GM18870 (cell line): ENCODE data around the gene RHAG.
"Not testable (repeated sequence)": the region's sequence is repeated elsewhere in the genome, so short reads cannot be mapped to it uniquely, and the experiment has no call there.

Experiments used
- ATAC-seq: cut with Tn5 transposase; IDR thresholded peaks from one replicate; pipeline ENCODE4 v1.9.1; 2021; ENCODE audit warnings: moderate library complexity; ENCODE audit not compliant: unreplicated experiment

Gene RHAG

DNA sequence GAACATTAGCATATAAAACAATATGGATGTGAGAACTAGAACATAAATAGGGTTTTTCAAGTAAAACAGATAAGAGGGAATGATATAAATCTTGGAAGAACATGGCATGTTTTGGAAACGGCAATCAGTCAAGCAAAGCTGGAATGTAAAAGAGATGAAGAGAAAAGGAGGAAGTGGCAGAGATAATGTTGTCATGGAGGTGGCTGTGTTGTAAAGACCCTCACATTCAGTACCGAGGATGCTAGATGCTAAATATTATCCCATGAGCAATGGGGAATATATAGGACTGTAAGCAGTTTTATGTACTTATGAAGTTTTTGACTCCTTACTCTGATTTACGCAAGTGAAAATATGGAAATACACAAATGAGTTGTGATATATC lies 702 bp upstream of the RHAG start:
- ATAC-seq: no peak

DNA sequence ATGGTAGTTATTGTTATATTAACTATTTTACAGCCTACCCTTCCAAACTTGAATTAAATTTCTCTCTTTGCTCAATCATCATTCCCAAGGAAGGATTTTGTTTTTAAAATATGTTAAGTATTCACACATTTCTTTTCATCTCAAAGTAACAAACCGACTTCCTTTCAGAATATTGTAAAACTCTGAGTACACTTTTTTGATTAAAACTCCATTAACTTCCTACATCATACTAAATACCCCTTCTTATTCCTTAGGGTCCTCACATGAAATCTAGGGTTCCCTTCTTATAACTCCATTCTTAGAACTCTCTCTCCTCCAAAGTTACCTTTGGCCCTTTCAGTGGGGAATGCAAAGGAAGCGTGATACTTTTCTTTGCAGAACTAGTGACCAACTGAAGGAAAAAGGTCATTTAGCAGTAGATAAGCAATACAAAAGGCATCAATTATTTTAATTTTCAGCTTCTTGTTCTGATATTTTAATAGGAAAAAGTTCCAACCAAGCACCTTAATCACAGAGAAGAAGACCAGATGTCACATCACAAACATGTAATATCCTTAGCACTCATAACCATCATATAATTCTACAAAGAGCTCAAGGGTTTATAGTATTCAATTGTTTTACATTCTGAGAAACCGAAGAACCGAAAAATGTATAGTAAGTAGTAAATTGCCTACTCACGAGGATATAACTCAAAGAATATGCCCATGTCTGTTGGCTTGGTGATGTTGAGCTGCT lies 494 bp downstream of the RHAG start:
- ATAC-seq: no peak

DNA sequence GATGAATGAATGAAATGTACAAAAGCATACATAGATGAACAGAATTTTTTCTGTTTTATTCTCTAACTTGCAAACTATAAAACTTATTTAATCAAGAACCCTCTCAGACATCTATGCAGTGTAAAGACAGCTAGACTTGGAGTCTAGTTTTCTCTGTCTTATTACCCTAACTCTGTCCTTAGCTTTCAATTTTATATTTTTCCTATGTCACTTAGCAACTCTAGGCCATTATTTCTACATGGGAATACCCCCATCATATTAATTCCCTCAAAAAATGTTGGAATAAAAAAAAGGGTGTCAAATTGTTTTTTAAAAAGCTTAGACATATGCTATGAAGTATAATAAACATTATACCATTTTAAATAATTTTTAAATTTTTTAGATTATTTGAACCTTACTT lies 1.2 kb downstream of the RHAG start:
- no peak for ATAC-seq

DNA sequence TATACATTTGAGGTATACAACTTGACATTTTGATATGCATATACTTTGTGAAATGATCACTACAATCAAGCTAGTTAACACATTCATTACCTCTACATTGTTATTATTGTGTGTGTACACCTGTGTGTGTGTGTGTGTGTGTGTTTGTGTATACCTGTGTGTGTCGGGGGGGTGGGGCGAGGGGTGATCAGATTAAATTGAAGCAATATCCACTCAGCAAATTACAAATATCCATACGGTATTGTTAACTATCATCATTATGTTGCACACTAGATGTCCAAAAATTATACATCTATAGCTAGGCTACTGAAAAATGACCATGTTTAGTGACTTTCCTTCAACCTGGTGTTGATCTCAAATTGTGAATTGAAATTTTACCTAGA lies 1.8 kb downstream of the RHAG start:
- no peak for ATAC-seq

DNA sequence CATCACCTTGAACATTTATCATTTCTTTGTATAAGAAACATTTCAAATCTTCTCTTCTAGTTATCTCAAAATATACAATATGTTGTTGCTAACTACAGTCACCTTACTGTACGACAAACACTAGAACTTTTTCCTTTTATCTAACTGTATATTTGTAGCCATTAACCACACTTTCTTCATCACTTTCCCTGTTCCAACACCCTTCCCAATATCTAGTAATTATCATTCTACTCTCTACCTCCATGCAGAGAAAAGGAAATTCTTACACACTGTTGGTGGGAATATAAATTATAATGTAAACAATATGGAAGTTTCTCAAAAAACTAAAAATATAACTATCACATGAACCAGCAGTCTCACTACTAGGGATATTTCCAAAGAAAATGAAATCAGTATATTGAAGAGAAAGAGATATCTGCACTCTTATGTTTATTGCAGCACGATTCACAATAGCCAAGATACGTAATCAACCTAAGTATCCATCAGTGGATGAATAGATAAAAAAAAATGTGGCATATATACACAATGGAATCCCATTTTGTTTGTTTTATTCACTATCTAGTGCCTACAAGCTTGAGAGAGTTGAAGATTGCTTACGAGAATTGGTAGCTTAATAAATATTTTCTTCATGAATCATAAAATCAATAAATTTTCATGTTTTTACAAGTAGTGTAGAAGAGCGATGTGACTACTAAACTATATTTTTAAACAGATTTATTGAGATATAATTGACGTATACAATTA lies 2.4 kb downstream of the RHAG start:
- no peak for ATAC-seq

DNA sequence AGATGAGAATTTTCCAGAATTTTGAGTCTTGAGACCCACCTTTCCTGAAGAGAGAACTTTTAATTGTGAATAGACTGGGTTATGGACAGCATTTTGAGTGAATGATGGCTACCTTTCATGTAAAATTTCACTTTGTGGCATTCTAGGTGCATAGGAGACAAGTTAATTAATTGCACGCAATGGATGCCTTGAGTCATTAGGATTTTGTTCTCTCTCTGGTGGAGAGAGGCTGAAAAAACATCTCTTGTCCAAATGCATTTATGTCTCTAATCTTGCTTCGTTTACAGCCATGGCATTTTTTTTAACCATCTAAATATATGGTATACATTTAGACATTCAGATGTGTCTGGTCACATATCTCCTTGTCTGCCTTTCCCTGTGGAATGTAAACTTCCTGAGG lies 3.1 kb downstream of the RHAG start:
- ATAC-seq: no peak

DNA sequence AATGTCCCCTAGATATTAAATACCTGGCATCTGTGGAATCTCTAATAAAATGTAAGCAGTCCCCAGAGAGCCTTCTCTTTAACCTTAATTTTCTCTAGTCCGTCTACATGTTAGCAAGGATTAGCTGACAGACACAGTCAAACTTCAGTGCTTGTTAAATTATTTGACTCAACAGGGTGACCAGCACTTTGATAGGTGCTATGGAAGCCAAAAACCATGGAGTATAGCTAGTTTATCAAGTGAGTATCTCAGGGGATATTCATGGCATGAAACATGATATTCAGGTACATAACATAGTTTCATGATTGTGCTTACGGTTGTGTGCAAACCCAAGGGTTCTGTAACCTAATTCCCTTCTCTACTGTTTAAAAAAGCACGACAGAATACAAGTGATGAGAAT lies 3.9 kb downstream of the RHAG start:
- no peak for ATAC-seq

DNA sequence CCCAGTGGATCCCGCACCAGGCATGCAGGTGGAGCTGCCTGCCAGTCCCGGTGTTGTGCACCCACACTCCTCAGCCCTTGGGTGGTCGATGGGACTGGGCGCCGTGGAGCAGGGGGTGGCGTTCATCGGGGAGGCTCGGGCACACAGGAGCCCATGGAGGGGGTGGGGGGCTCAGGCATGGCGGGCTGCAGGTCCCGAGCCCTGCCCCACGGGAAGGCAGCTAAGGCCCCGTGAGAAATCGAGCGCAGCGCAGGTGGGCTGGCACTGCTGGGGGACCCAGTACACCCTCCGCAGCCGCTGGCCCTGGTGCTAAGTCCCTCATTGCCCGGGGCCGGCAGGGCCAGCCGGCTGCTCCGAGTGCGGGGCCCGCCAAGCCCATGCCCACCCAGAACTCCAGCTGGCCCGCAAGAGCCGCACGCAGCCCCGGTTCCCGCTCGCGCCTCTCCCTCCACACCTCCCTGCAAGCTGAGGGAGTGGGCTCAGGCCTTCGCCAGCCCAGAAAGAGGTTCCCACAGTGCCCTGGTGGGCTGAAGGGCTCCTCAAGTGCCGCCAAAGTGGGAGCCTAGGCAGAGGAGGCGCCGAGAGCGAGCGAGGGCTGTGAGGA lies 7.1 kb downstream of the RHAG start:
- ATAC-seq: not testable (repeated sequence)

DNA sequence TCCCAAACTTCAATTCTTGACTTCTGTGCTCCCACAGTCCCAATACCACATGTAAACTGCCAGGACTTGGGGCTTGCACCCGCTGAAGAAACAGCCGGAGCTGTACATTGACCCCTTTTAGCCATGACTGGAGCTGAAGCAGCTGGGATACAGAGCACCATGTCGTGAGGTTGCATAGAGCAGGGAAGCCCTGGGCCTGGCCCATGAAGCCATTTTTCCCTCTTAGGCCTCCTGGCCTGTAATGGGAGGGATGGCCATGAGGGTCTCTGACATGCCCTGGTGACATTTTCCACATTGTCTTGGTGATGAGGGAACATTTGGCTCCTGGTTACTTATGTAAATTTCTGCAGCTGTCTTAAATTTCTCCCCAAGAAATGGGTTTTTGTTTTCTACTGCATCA lies 9.8 kb downstream of the RHAG start:
- ATAC-seq: no peak

DNA sequence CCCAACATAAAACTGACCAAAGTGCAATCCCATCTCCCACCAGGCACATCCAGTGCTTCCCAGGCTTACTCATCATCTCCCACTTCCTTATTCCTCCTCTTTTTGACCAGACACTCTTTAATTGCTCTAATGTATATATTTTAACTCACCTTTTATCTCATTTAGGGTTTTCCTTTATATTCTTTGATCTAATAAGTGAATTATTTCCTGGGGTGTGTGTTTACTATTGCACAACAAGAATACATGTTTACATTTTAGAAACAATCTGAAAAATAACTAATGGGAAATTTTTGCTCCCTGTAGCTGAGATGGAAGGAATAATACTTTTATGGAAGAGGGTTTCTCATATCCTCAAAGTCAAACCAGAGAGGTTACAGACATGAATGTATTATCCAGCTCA lies 18.4 kb downstream of the RHAG start:
- no peak for ATAC-seq

DNA sequence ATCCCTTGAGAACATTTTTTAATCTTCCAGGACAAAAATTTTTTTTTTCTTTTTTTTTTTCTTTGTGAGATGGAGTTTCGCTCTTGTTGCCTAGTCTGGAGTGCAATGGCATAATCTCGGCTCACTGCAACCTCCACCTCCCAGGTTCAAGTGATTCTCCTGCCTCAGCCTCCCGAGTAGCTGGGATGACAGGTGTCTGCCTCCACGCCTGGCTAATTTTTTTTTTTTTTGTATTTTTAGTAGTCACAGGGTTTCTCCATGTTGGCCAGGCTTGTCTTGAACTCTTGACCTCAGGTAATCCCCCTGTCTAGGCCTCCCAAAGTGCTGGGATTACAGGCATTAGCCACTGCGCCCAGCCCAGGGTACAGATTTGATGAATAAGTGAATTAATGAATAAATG lies 22.5 kb downstream of the RHAG start:
- ATAC-seq: not testable (repeated sequence)

DNA sequence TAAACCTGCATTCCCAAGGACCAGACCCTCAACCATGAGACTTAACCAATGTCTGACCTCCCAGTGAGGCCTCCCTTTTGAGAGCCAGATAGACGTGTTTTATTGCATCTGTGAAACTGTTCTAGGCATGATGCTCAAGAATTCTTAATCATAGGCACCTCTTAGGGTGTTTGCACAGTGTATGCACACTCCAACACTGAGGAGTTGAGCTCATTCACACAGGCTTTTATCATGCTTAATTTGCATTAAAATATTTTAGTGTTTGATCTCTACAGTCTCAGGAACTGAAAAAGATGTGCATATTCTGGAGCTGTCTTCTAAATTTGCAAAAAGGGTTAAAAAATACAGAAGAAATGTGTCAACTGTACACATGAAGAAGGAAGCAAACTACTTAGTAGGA lies 27.4 kb downstream of the RHAG start:
- ATAC-seq: no peak

DNA sequence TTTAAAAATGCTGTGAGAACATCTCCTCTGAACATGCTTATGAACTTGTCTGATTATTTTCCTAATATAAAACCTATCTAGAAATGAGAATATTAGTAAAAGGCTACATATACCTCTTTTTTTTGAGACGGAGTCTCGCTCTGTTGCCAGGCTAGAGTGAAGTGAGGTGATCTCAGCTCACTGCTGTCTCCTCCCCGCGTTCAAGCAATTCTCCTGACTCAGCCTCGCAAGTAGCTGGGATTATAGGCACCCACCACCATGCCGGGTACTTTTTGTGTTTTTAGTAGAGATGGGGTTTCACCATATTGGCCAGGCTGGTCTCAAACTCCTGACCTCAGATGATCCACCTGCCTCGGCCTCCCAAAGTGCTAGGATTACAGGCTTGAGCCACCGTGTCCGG lies 28.4 kb downstream of the RHAG start:
- not testable (repeated sequence) for ATAC-seq

DNA sequence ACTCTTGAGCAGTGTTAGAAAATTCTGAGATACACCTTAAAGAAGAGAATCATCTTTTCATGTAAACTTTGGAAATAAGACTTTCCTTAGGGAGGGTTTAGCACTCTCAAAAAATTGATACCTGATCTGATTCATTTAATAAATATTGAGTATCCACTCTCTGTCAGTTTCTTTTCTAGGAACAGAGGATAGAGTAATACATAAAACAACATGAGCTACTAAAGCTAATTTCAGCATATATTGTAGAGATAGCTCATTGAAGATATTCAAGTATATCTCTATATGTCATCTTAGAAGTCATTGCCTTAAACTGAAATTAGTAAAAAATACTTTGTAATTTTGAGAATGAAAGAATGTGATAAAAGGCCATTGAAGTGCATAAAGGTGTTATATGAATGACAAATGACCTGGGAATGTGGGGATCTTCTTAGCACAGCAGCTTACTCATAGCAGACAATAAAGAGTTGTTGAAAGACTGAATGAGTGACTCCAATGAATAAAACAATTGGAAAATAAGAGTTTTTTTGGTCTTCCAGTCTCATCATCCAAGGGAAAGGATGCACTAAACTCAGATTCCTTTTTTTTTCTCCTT lies 29.2 kb downstream of the RHAG start:
- no peak for ATAC-seq

DNA sequence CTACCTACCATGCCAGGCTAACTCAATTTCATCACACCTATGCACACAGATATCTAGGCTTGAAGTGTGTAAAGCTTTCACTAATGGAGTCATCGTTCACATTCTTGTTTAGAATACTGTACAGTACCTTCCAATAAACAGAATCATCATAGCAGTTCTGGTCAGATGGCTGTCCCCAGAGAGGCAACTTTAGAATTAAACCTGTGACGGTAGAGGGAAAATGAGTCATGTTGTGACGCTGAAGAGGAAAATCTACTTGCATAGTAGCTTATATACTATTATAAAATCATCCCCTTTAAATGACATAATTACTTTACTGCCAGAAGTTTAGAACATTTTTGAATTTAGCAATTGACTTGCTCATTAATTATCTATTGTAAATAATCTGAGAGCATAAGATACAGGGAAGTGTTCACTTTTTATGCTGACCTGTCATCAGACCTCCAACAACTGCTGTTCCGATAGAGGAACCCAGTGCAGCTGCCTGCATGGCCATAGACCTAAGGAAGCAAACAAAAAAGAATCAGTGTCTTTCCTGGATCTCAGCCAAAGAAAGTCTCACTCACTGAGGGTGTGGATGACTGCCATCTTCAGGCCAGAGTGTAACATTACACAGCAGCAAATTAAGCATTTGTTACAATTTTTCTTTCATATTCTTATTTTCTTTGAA lies 29.8 kb downstream of the RHAG start:
- ATAC-seq: no peak

DNA sequence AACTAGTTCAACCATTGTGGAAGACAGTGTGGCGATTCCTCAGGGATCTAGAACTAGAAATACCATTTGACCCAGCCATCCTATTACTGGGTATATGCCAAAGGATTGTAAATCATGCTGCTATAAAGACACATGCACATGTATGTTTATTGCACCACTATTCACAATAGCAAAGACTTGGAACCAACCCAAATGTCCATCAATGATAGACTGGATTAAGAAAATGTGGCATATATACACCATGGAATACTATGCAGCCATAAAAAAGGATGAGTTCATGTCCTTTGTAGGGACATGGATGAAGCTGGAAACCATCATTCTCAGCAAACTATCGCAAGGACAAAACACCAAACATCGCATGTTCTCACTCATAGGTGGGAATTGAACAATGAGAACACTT lies 32.6 kb downstream of the RHAG start:
- ATAC-seq: not testable (repeated sequence)

DNA sequence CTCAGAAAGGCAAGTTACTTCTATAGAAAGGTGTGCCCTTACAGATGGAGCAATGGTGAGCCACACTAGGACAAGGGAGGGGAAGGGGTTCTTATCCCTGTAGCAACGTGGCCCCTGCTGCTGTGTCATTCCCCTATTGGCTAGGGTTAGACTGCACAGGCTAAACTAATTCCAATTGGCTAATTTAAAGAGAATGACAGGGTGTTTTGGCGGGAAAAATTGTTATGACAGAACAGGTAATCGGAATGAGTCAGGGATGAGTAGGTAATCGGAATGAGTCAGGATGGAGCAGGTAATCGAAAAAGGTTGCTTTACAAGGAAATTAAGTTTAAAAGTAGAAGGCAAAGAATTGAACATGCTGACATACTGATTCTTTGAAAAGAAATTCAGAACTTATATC lies 49.4 kb downstream of the RHAG start:
- ATAC-seq: not testable (repeated sequence)

DNA sequence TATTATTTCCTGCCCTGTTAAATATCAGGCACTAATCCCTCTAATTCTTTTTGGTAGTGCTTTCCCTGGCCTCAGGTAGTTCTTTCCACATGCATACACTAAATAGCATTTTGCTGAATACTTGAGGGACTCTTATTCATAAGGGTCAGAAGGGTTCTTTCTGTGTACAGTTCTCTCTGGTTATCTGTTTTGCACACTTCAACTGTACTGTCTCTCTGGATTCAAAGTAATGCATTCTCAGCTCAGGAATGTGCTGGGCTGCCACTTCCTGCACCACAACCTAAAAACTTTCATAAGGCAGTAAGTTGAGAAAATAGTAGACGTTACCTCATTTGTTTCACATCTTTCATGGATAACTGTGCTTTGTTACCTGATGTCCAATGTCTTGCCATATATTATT lies 54.1 kb downstream of the RHAG start:
- no peak for ATAC-seq

DNA sequence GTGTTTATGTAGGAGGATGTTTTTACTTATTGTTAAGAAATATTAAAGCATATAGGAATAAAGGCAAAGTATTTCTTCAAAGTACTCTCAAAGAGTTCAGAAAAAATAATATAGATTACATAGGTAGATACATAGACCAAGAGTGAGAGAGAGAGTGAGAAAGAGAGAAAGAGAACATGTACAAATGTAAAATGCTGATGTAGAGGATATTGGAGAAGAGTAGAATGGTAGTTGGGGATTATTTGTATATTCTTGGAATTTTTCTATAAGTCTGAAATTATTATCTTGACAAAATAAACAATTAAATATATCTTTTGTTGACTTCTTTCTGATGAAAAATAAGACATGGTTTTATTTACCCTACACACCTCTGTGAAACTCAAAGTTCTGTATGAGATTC lies 57.0 kb downstream of the RHAG start:
- no peak for ATAC-seq

DNA sequence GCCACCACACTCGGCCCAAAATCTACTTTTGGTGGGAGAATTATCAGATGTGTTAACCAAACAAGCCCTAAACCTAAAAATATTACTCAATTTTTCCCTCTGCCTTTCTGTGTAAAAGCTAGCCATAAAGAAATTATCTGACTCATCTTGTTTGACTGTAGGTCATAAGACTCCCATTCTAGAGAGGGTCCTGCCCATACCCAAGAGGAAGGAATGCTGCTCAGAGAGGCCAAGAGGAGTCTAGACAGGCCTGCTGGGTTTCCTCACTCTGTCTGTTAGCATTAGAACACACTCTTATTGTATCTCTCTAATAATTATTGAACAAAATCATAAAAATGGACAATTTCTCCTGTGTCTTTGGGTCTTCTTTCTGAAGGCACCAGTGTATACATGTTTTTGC lies 60.0 kb downstream of the RHAG start:
- no peak for ATAC-seq

DNA sequence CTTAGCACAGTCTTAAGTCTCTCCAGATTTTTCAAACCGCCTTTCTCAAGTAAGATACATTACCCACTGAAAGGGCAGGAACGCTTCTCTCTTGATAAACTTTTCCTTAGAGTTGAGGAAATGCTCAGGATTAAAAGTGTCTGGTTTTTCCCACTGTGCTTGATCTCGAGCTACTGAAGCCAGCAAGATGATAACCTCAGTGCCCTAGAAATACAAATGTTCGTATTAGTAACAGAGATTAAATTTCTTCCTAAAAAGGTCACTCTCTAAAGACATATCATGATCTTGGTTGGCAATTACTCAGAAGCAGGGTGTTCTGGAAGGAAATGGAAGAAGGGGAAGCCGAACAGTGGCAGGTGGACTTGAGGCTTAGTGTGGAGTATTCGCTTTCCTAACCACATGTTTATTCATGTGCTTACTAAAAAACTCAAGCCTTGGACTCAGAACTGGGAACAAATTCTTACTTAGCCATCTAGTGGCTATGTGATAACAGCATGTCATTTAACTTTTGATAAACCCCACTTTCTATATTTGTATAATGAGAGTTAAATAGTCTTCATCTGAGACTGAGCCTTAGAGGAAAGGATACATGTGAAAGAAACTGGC lies 66.1 kb downstream of the RHAG start:
- ATAC-seq: no peak
